DOHH2 (cell line): ENCODE data around the gene EYA4.

Experiments
- H3F3A ChIP-seq: fragments of 200-600 bp; sonication (generic), shearing (Covaris generic); 2 replicates; pipeline ENCODE4 v1.6.0; 2016; ENCODE audit warnings: antibody characterized with exemption, mild to moderate bottlenecking; ENCODE audit not compliant: control insufficient read depth, insufficient read depth
- H3K27ac ChIP-seq: fragments of 200-600 bp; sonication (generic); 2 replicates; pipeline ENCODE4 v1.5.1; 2014; ENCODE audit warnings: low read depth, mild to moderate bottlenecking, low read length, moderate library complexity
- H3K27me3 ChIP-seq: fragments of 200-600 bp; sonication (generic); 2 replicates; pipeline ENCODE4 v1.6.1; 2014; ENCODE audit warnings: mild to moderate bottlenecking, low read length, mixed read lengths; ENCODE audit not compliant: control insufficient read depth
- H3K36me3 ChIP-seq: fragments of 200-600 bp; sonication (generic); 2 replicates; pipeline ENCODE4 v1.6.1; 2014; ENCODE audit warnings: mild to moderate bottlenecking, low read length, moderate library complexity, mixed read lengths; ENCODE audit not compliant: control insufficient read depth
- H3K4me1 ChIP-seq: fragments of 200-600 bp; sonication (generic); 2 replicates; pipeline ENCODE4 v1.6.1; 2014; ENCODE audit warnings: mild to moderate bottlenecking, low read length, mixed read lengths; ENCODE audit not compliant: control insufficient read depth
- H3K4me2 ChIP-seq: fragments of 200-600 bp; sonication (generic); 2 replicates; pipeline ENCODE4 v1.6.0; 2014; ENCODE audit warnings: mild to moderate bottlenecking, low read length, moderate library complexity
- H3K4me3 ChIP-seq: fragments of 200-600 bp; sonication (generic); 2 replicates; pipeline ENCODE4 v1.5.1; 2014; ENCODE audit warnings: mild to moderate bottlenecking, low read length, mixed read lengths
- H3K79me2 ChIP-seq: fragments of 200-600 bp; sonication (generic); 2 replicates; pipeline ENCODE4 v1.6.1; 2014; ENCODE audit warnings: mild to moderate bottlenecking, low read length, mixed read lengths; ENCODE audit not compliant: control insufficient read depth
- H3K9me2 ChIP-seq: fragments of 200-600 bp; sonication (generic); replicated peaks from 2 replicates; pipeline ENCODE4 v1.6.1; 2014; ENCODE audit warnings: mild to moderate bottlenecking, low read length, mixed read lengths; ENCODE audit not compliant: control insufficient read depth
- H3K9me3 ChIP-seq: fragments of 200-600 bp; sonication (generic); 2 replicates; pipeline ENCODE4 v1.6.1; 2014; ENCODE audit warnings: antibody characterized with exemption, low read length, mixed read lengths; ENCODE audit not compliant: control insufficient read depth, insufficient read depth
- H4K20me1 ChIP-seq: fragments of 200-600 bp; sonication (generic); 2 replicates; pipeline ENCODE4 v1.6.0; 2014; ENCODE audit warnings: low read depth, mild to moderate bottlenecking, antibody characterized with exemption, low read length, moderate library complexity; ENCODE audit not compliant: control insufficient read depth, insufficient read depth
- CTCF ChIP-seq: fragments of 200-600 bp; sonication (generic); IDR thresholded peaks from one replicate; pipeline ENCODE4 v1.5.1; 2014; ENCODE audit warnings: antibody characterized with exemption, mild to moderate bottlenecking, low read depth, low read length; ENCODE audit not compliant: poor library complexity, severe bottlenecking
- EZH2phosphoT487 ChIP-seq: fragments of 200-600 bp; sonication (generic); IDR thresholded peaks from 2 replicates; pipeline ENCODE4 v1.6.1; 2017; ENCODE audit warnings: borderline replicate concordance, mild to moderate bottlenecking, antibody characterized with exemption, low read length, moderate library complexity, mixed read lengths

Gene EYA4

GRCh38 chr6:133236932-133237331, 4.2 kb upstream of the EYA4 start:
- Histone ChIP-seq H3K4me1 (no peaks in the 10 kb centered on the region), H4K20me1 (no peaks in the 10 kb centered on the region), H3K27ac (no peak overlapping the region), H3K4me3 (no peak overlapping the region), H3K9me3 (no peaks in the 10 kb centered on the region), H3K4me2 (no peak overlapping the region), H3F3A (no peaks in the 10 kb centered on the region), H3K9me2 (no peaks in the 10 kb centered on the region), H3K27me3 (no peaks in the 10 kb centered on the region), H3K36me3 (no peaks in the 10 kb centered on the region), H3K79me2 (no peaks in the 10 kb centered on the region)
- TF ChIP-seq CTCF, result no peak
- TF ChIP-seq EZH2phosphoT487, result no peak

GRCh38 chr6:133240511-133241085, 559 bp upstream of the EYA4 start:
- H3K27ac ChIP-seq, result no peak overlapping the region

GRCh38 chr6:133241901-133242636, 912 bp downstream of the EYA4 start:
- H3K36me3 ChIP-seq, result no peaks in the 10 kb centered on the region
- H3K4me2 ChIP-seq, result no peak overlapping the region
- peaks cover 25% of the 10 kb centered on the region for H3K27me3 ChIP-seq
- H3K4me1 ChIP-seq, result no peaks in the 10 kb centered on the region
- H3K4me3 ChIP-seq, result no peak overlapping the region
- TF ChIP-seq EZH2phosphoT487 (no peak), CTCF (no peak)
- no peaks in the 10 kb centered on the region for H4K20me1 ChIP-seq
- H3F3A ChIP-seq, result no peaks in the 10 kb centered on the region
- H3K27ac ChIP-seq, result no peak overlapping the region
- no peaks in the 10 kb centered on the region for H3K79me2 ChIP-seq
- no peaks in the 10 kb centered on the region for H3K9me2 ChIP-seq
- H3K9me3 ChIP-seq, result no peaks in the 10 kb centered on the region

More at GRCh38 chr6:133240511-133241085, 559 bp upstream of the EYA4 start:
- H3K27me3 ChIP-seq, result peaks cover 23% of the 10 kb centered on the region
- H3F3A ChIP-seq, result no peaks in the 10 kb centered on the region
- no peaks in the 10 kb centered on the region for H3K9me3 ChIP-seq
- no peaks in the 10 kb centered on the region for H3K9me2 ChIP-seq
- no peaks in the 10 kb centered on the region for H3K4me1 ChIP-seq
- H3K36me3 ChIP-seq, result no peaks in the 10 kb centered on the region
- TF ChIP-seq CTCF, result no peak
- TF ChIP-seq EZH2phosphoT487, result no peak
- no peaks in the 10 kb centered on the region for H4K20me1 ChIP-seq
- H3K4me3 ChIP-seq, result no peak overlapping the region
- no peak overlapping the region for H3K4me2 ChIP-seq
- no peaks in the 10 kb centered on the region for H3K79me2 ChIP-seq
